CD4-positive, alpha-beta T cell treated with Interleukin-4 for 1 hour (primary cell): ENCODE data around the gene AMDHD1.

Experiments used
- DNase-seq, 2 donors: peaks; one replicate each; pipeline ENCODE4 v3.0.0-alpha.2; 2020 to 2022

AMDHD1 gene

DNA sequence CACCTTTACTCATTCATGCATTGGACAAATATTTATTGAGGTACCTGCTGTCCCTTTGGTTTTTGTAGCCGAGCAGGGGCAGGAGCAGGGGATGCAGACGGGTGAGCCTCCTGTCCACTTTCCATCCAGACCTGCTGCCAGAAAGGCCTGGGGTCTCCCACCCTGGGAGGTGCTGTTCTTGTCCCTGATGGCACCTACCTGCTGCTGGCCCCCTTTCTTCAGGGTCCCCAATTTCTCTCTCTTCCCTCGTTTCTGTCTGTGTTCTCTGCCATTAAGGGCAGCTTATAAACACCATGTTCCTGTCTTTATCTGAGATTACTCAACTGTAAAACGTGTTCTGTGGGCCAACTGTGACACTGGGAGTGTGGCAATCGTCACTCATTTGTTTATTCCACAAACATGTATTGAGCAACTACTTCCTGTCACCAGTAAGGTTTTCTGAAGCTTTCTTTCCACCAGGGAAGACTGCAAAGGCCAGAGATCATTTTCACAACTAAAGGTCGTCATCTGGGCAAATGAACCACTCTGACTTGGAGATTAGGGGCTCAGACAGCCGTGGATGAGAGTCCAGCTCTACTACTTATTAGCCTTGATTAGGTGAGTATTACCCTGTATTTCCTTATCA, 53.0 kb downstream of the AMDHD1 start, which contains the start of gene HAL:
HAL (minus strand) TSS at position 311 of the 625 bp plus-strand sequence. CDS start 434 bp downstream, outside the sequence.
- DNase-seq = peak in 1 of 2 donors; percentile 27

DNA sequence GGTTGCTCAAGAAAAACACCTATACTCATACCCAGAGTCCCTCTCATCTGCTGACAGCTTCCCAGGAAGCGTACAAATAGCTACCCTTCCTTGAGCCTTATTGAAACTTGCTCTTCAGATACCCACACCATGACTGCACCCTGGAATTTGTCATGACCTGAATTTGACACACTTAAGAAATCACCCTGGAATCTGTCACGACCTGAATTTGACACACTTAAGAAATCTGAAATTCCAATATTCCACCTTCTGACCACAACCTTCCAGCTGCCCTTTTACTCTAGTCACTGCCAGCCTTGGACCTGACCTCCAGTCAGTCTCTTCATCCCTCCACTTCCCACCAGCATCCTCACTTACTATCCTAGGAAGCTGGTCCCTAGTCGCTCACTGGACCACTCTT, 54.1 kb downstream of the AMDHD1 start:
- DNase-seq = no peak

- DNase-seq = no peak
Measured at GRCh38 chr12:95997911-95998510, 54.9 kb downstream of the AMDHD1 start.

- peak; percentile 59 to 74 for DNase-seq
Measured at GRCh38 chr12:95998611-95999286, 55.6 kb downstream of the AMDHD1 start.

- DNase-seq = no peak
Measured at GRCh38 chr12:95999484-95999883, 56.4 kb downstream of the AMDHD1 start.

GRCh38 chr12:96000858-96001257, 57.7 kb downstream of the AMDHD1 start:
- DNase-seq = no peak

GRCh38 chr12:96006727-96007126, 63.6 kb downstream of the AMDHD1 start:
- DNase-seq = no peak

DNA sequence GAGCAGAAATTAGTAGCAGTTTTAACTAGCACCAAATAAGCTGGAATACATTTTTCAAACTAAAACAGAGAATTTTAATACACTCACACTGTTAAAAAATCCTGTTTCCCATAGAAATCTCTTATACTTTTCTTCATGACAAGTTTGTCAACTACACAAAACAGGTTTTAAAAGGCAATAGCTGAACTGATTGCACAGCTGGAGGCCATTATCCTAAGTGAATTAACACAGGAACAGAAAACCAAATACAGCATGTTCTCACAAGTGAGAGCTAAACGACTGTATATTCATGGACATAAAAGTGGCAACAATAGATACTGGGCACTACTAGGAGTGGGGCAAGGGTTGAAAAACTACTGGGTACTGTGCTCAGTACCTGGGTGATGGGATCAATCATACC, 64.6 kb downstream of the AMDHD1 start:
- DNase-seq = no peak

DNA sequence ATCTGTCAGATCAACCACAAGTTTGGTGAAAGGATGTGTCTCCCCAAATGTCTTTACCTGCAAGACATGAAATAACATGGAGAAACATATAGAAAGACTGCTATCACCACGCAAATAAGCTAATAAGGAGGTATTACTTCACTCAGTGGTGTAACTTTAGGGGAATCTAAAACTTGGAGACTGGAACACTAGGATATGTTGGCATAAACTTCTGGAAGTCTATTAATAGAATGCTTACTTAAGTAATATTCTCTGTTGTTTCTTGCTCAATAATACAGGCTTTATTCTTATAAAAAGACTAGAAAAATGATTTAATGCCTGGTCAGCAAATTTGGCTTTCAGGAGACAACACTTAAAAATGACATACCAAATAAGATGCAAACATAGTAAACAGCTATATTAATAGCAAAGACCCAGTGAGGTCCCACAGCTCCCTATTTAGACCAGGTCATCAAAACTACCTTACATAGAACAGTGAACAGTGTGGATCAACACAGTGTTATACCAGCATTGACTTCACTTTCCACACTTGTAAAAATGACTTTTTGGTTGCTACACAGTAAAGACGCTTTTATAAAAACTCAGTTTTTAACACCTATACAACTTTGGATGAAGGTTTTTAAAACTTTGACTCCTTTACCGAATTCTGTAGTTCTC, 71.9 kb downstream of the AMDHD1 start:
- DNase-seq = no peak

DNA sequence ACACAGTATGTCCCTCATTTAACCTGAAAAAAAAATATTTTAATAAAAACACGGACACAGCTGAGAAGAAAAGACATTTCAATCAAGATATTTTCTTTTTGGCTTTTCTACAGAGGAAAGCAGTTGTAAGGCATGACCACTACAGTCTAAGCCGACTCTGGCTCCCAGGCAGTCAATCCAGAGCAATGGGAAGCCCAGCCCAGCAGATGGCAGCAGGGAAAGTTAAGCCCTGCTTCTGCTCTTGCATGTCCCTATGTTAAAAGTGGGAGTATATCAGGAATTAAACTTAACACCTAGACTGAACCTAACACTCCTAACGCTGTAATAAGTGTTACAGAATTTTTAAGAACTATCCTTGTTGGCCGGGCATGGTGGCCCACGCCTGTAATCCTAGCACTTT, 72.5 kb downstream of the AMDHD1 start:
- no peak for DNase-seq
